Memory B cell (primary cell): Measurements from ENCODE around the gene S100A11.

Source experiments
- ATAC-seq: fragments of 150-1000 bp; cut with Tn5 transposase; 2 replicates; pipeline ENCODE4 v1.10.0; 2021; ENCODE audit warnings: low read depth, mild to moderate bottlenecking, moderate library complexity
- DNase-seq, 2 donors: peaks; one replicate each; pipeline ENCODE4 v3.0.0; 2022; ENCODE audit warnings: low spot score in 2 of 2
- H3K27ac Mint-ChIP-seq: one replicate; pipeline ENCODE4 v1.8.0; 2022; ENCODE audit warnings: mild to moderate bottlenecking, moderate library complexity, mixed read lengths
- H3K27me3 Mint-ChIP-seq: one replicate; pipeline ENCODE4 v1.8.0; 2022; ENCODE audit warnings: mixed read lengths
- H3K36me3 Mint-ChIP-seq: one replicate; pipeline ENCODE4 v1.8.0; 2022; ENCODE audit warnings: mild to moderate bottlenecking, mixed read lengths
- H3K4me1 Mint-ChIP-seq: one replicate; pipeline ENCODE4 v1.8.0; 2022; ENCODE audit warnings: mixed read lengths
- H3K4me3 Mint-ChIP-seq: one replicate; pipeline ENCODE4 v1.8.0; 2022; ENCODE audit warnings: mild to moderate bottlenecking, moderate library complexity, mixed read lengths
- H3K9me3 Mint-ChIP-seq: one replicate; pipeline ENCODE4 v1.8.0; 2022; ENCODE audit warnings: mixed read lengths

The S100A11 gene

GRCh38 chr1:151990856-151991198, 46.0 kb downstream of the S100A11 start:
- no peak overlapping the region for H3K4me3 Mint-ChIP-seq
- H3K27me3 Mint-ChIP-seq: no peaks in the 10 kb centered on the region
- peaks cover 31% of the 10 kb centered on the region for H3K4me1 Mint-ChIP-seq
- no peak overlapping the region for H3K27ac Mint-ChIP-seq
- ATAC-seq (no peak), DNase-seq (no peak)
- no peaks in the 10 kb centered on the region for H3K9me3 Mint-ChIP-seq
- H3K36me3 Mint-ChIP-seq: no peaks in the 10 kb centered on the region

GRCh38 chr1:151990058-151990855, 46.5 kb downstream of the S100A11 start:
- no peak overlapping the region for H3K27ac Mint-ChIP-seq
- no peaks in the 10 kb centered on the region for H3K9me3 Mint-ChIP-seq
- H3K4me1 Mint-ChIP-seq: peaks cover 31% of the 10 kb centered on the region
- H3K4me3 Mint-ChIP-seq: no peak overlapping the region
- ATAC-seq (no peak), DNase-seq (no peak)
- H3K36me3 Mint-ChIP-seq: peaks cover 3% of the 10 kb centered on the region
- H3K27me3 Mint-ChIP-seq: no peaks in the 10 kb centered on the region

GRCh38 chr1:151989211-151989862, 47.5 kb downstream of the S100A11 start:
- Mint-ChIP-seq H3K4me3 (no peak overlapping the region), H3K27ac (no peak overlapping the region), H3K36me3 (peaks cover 10% of the 10 kb centered on the region), H3K27me3 (no peaks in the 10 kb centered on the region), H3K4me1 (peaks cover 32% of the 10 kb centered on the region), H3K9me3 (no peaks in the 10 kb centered on the region)
- ATAC-seq (no peak), DNase-seq (no peak)

- no peak overlapping the region for H3K4me3 Mint-ChIP-seq
- no peak overlapping the region for H3K27ac Mint-ChIP-seq
- no peaks in the 10 kb centered on the region for H3K27me3 Mint-ChIP-seq
- H3K9me3 Mint-ChIP-seq: no peaks in the 10 kb centered on the region
- DNase-seq: no peak
- peaks cover 33% of the 10 kb centered on the region for H3K4me1 Mint-ChIP-seq
- H3K36me3 Mint-ChIP-seq: peaks cover 12% of the 10 kb centered on the region
- ATAC-seq: no peak
Observed at GRCh38 chr1:151988405-151988923, 48.3 kb downstream of the S100A11 start.

GRCh38 chr1:151986501-151987190, 50.2 kb downstream of the S100A11 start:
- Mint-ChIP-seq H3K4me3 (no peak overlapping the region), H3K9me3 (no peaks in the 10 kb centered on the region), H3K27me3 (no peaks in the 10 kb centered on the region), H3K4me1 (peaks cover 21% of the 10 kb centered on the region), H3K36me3 (peaks cover 19% of the 10 kb centered on the region), H3K27ac (no peak overlapping the region)
- DNase-seq (no peak), ATAC-seq (peak; percentile 63)

GRCh38 chr1:151985768-151986167, 51.0 kb downstream of the S100A11 start:
- DNase-seq (no peak), ATAC-seq (no peak)
- Mint-ChIP-seq H3K27me3 (no peaks in the 10 kb centered on the region), H3K9me3 (no peaks in the 10 kb centered on the region), H3K27ac (no peak overlapping the region), H3K36me3 (peaks cover 28% of the 10 kb centered on the region), H3K4me1 (peaks cover 20% of the 10 kb centered on the region), H3K4me3 (no peak overlapping the region)

GRCh38 chr1:151985270-151985669, 51.5 kb downstream of the S100A11 start:
- H3K9me3 Mint-ChIP-seq: no peaks in the 10 kb centered on the region
- peaks cover 19% of the 10 kb centered on the region for H3K4me1 Mint-ChIP-seq
- H3K36me3 Mint-ChIP-seq: peaks cover 28% of the 10 kb centered on the region
- no peak for ATAC-seq
- no peak overlapping the region for H3K27ac Mint-ChIP-seq
- no peak for DNase-seq
- no peaks in the 10 kb centered on the region for H3K27me3 Mint-ChIP-seq
- no peak overlapping the region for H3K4me3 Mint-ChIP-seq

- no peak overlapping the region for H3K4me3 Mint-ChIP-seq
- peaks cover 28% of the 10 kb centered on the region for H3K36me3 Mint-ChIP-seq
- H3K4me1 Mint-ChIP-seq: peaks cover 16% of the 10 kb centered on the region
- H3K9me3 Mint-ChIP-seq: no peaks in the 10 kb centered on the region
- no peak for ATAC-seq
- H3K27me3 Mint-ChIP-seq: no peaks in the 10 kb centered on the region
- no peak for DNase-seq
- no peak overlapping the region for H3K27ac Mint-ChIP-seq
Observed at GRCh38 chr1:151984313-151984956, 52.4 kb downstream of the S100A11 start.
